ENCODE results near the gene FOXN3. TPM values are rescaled to one million over a fixed set of nuclear protein-coding genes. Genes with fewer than 3 reads are reported as not detected.

Gene FOXN3
- total RNA-seq, 1 donor from 2014 or later, result 108 TPM

- peaks cover 13% of the 10 kb centered on the region for H3K27me3 Mint-ChIP-seq (ENCODE audit: unreplicated experiment)
- H3K9me3 Mint-ChIP-seq (ENCODE audit: unreplicated experiment), result no peaks in the 10 kb centered on the region
- DNase-seq (ENCODE audit: low spot score), result no peak
- no peak for TF ChIP-seq CTCF (IDR thresholded peaks at IDR 0.05; ENCODE audit: unreplicated experiment)
- H3K4me1 Mint-ChIP-seq (ENCODE audit: unreplicated experiment), result peaks cover 62% of the 10 kb centered on the region
- H3K36me3 Mint-ChIP-seq (ENCODE audit: low read depth, unreplicated experiment), result peaks cover 21% of the 10 kb centered on the region
- peak overlapping the region; percentile 88 for H3K27ac Mint-ChIP-seq (ENCODE audit: unreplicated experiment)
- H3K4me3 Mint-ChIP-seq (ENCODE audit: unreplicated experiment), result no peak overlapping the region
These were observed 76.5 kb downstream of the FOXN3 start for GRCh38 chr14:89340200-89341181.

- Mint-ChIP-seq H3K36me3 (ENCODE audit: low read depth, unreplicated experiment) (peaks cover 17% of the 10 kb centered on the region), H3K9me3 (ENCODE audit: unreplicated experiment) (no peaks in the 10 kb centered on the region), H3K4me3 (ENCODE audit: unreplicated experiment) (no peak overlapping the region), H3K4me1 (ENCODE audit: unreplicated experiment) (peaks cover 62% of the 10 kb centered on the region), H3K27me3 (ENCODE audit: unreplicated experiment) (peaks cover 8% of the 10 kb centered on the region), H3K27ac (ENCODE audit: unreplicated experiment) (peak overlapping the region; percentile 88)
- no peak for TF ChIP-seq CTCF (IDR thresholded peaks at IDR 0.05; ENCODE audit: unreplicated experiment)
- DNase-seq (ENCODE audit: low spot score), result peak; percentile 8
These were observed 77.5 kb downstream of the FOXN3 start for GRCh38 chr14:89339579-89339978.

- Mint-ChIP-seq H3K36me3 (ENCODE audit: low read depth, unreplicated experiment) (peaks cover 17% of the 10 kb centered on the region), H3K9me3 (ENCODE audit: unreplicated experiment) (no peaks in the 10 kb centered on the region), H3K4me1 (ENCODE audit: unreplicated experiment) (peaks cover 62% of the 10 kb centered on the region), H3K27ac (ENCODE audit: unreplicated experiment) (peak overlapping the region; percentile 88), H3K4me3 (ENCODE audit: unreplicated experiment) (no peak overlapping the region), H3K27me3 (ENCODE audit: unreplicated experiment) (peaks cover 8% of the 10 kb centered on the region)
- no peak for TF ChIP-seq CTCF (IDR thresholded peaks at IDR 0.05; ENCODE audit: unreplicated experiment)
- no peak for DNase-seq (ENCODE audit: low spot score)
These were observed 77.9 kb downstream of the FOXN3 start for GRCh38 chr14:89339158-89339557.

- DNase-seq (ENCODE audit: low spot score), result no peak
- peak; percentile 30 for TF ChIP-seq CTCF (IDR thresholded peaks at IDR 0.05; ENCODE audit: unreplicated experiment)
- Mint-ChIP-seq H3K4me1 (ENCODE audit: unreplicated experiment) (peaks cover 53% of the 10 kb centered on the region), H3K27ac (ENCODE audit: unreplicated experiment) (no peak overlapping the region), H3K36me3 (ENCODE audit: low read depth, unreplicated experiment) (peaks cover 18% of the 10 kb centered on the region), H3K27me3 (ENCODE audit: unreplicated experiment) (peaks cover 10% of the 10 kb centered on the region), H3K4me3 (ENCODE audit: unreplicated experiment) (peak overlapping the region; percentile 53), H3K9me3 (ENCODE audit: unreplicated experiment) (no peaks in the 10 kb centered on the region)
These were observed 80.7 kb downstream of the FOXN3 start for GRCh38 chr14:89336338-89336737.

- peaks cover 9% of the 10 kb centered on the region for H3K27me3 Mint-ChIP-seq (ENCODE audit: unreplicated experiment)
- no peak overlapping the region for H3K27ac Mint-ChIP-seq (ENCODE audit: unreplicated experiment)
- no peak for TF ChIP-seq CTCF (IDR thresholded peaks at IDR 0.05; ENCODE audit: unreplicated experiment)
- no peak for DNase-seq (ENCODE audit: low spot score)
- no peaks in the 10 kb centered on the region for H3K9me3 Mint-ChIP-seq (ENCODE audit: unreplicated experiment)
- H3K4me1 Mint-ChIP-seq (ENCODE audit: unreplicated experiment), result peaks cover 12% of the 10 kb centered on the region
- peaks cover 19% of the 10 kb centered on the region for H3K36me3 Mint-ChIP-seq (ENCODE audit: low read depth, unreplicated experiment)
- no peak overlapping the region for H3K4me3 Mint-ChIP-seq (ENCODE audit: unreplicated experiment)
These were observed 85.0 kb downstream of the FOXN3 start for GRCh38 chr14:89332031-89332430.

All from endothelial cell (in vitro differentiated cells).